ENCODE results near the gene TOPAZ1. TPM values are rescaled to one million over a fixed set of nuclear protein-coding genes. Genes with fewer than 3 reads are reported as not detected.

Gene TOPAZ1
- polyA plus RNA-seq, 3 donors: not detected

- Histone ChIP-seq H3K9ac (ENCODE audit: insufficient read depth, low read length, poor library complexity, severe bottlenecking) (no peak overlapping the region), H3K27ac (ENCODE audit: low read depth in 1 of 2, low read length in 2 of 2) (no peak overlapping the region), H3K27me3 (ENCODE audit: control insufficient read depth in 2 of 2, insufficient read depth in 2 of 2, low read length in 2 of 2) (no peaks in the 10 kb centered on the region), H3K36me3 (replicated peaks in 1 of 2; ENCODE audit: control insufficient read depth in 1 of 2, insufficient read depth in 2 of 2, low read length in 2 of 2) (no peaks in the 10 kb centered on the region), H3K4me1 (ENCODE audit: control insufficient read depth in 1 of 2, insufficient read depth in 2 of 2, low read length in 2 of 2) (peaks cover 4 to 11% of the 10 kb centered on the region in 2 donors), H3K4me3 (replicated peaks in 1 of 3; ENCODE audit: low read depth in 2 of 3, low read length in 3 of 3) (no peak overlapping the region), H2AFZ (ENCODE audit: insufficient read depth, low read depth, low read length, poor library complexity, severe bottlenecking) (no peak overlapping the region), H3K9me3 (replicated peaks in 1 of 2; ENCODE audit: control insufficient read depth in 1 of 2, insufficient read depth in 1 of 2, low read length in 2 of 2) (no peaks in the 10 kb centered on the region), H3K4me2 (replicated peaks; ENCODE audit: extremely low read depth, low read length, poor library complexity, severe bottlenecking) (no peak overlapping the region), H4K20me1 (ENCODE audit: insufficient read depth, low read length) (no peaks in the 10 kb centered on the region), H3K79me2 (ENCODE audit: insufficient read depth, low read length) (no peaks in the 10 kb centered on the region)
- no peak for TF ChIP-seq CTCF (IDR thresholded peaks at IDR 0.05)
- intact Hi-C loops (cut with micrococcal nuclease): no loop called here
- peaks cover 9% of the 10 kb centered on the region for H3K4me1 Mint-ChIP-seq
- no peak for DNase-seq
- peaks cover 0 to 9% (median 4%) of the 10 kb centered on the region in 7 donors for H3K9me3 Mint-ChIP-seq
- peaks cover 0 to 5% (median 2%) of the 10 kb centered on the region in 3 donors for H3K27me3 Mint-ChIP-seq (ENCODE audit: low read depth in 3 of 3)
- WGBS (ENCODE audit: insufficient coverage): no CpG with 5 or more reads among the region's 1 CpG
- no peak overlapping the region for H3K27ac Mint-ChIP-seq
- H3K4me3 Mint-ChIP-seq: no peak overlapping the region
- H3K36me3 Mint-ChIP-seq: no peaks in the 10 kb centered on the region
These were observed 36.2 kb downstream of the TOPAZ1 start for GRCh38 chr3:44277925-44278324.

DNA sequence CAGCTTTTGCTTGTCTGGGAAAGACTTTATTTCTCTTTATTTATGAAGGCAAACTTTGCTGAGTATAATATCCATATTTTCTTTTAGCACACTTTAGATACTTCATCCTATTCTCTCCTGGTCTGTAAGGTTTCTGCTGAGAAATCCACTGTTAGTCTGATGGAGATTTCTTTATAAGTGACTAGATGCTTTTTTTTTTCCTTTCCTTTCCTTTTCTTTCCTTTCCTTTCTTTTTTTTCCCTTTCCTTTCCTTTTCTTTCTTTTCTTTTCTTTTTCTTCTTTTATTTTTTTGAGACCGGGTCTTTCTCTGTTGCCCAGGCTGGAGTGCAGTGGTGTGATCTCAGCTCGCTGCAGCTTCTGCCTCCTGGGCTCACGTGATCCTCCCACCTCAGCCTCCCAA lies 38.4 kb downstream of the TOPAZ1 start:
- no peak overlapping the region for H3K4me2 ChIP-seq (replicated peaks; ENCODE audit: extremely low read depth, low read length, poor library complexity, severe bottlenecking)
- no peak for TF ChIP-seq CTCF (IDR thresholded peaks at IDR 0.05)
- Mint-ChIP-seq H3K9me3 (peaks cover 0 to 9% (median 4%) of the 10 kb centered on the region in 7 donors), H3K27ac (no peak overlapping the region), H3K4me3 (no peak overlapping the region), H3K36me3 (no peaks in the 10 kb centered on the region), H3K27me3 (ENCODE audit: low read depth in 3 of 3) (peaks cover 0 to 5% (median 2%) of the 10 kb centered on the region in 3 donors), H3K4me1 (peaks cover 13% of the 10 kb centered on the region)
- H4K20me1 ChIP-seq (ENCODE audit: insufficient read depth, low read length): no peaks in the 10 kb centered on the region
- H3K4me3 ChIP-seq (replicated peaks in 1 of 3; ENCODE audit: low read depth in 2 of 3, low read length in 3 of 3): no peak overlapping the region
- H3K79me2 ChIP-seq (ENCODE audit: insufficient read depth, low read length): no peaks in the 10 kb centered on the region
- no CpG with 5 or more reads among the region's 3 CpGs for WGBS (ENCODE audit: insufficient coverage)
- intact Hi-C loops (cut with micrococcal nuclease): no loop called here
- H3K27ac ChIP-seq (ENCODE audit: low read depth in 1 of 2, low read length in 2 of 2): no peak overlapping the region
- no peaks in the 10 kb centered on the region for H3K9me3 ChIP-seq (replicated peaks in 1 of 2; ENCODE audit: control insufficient read depth in 1 of 2, insufficient read depth in 1 of 2, low read length in 2 of 2)
- H3K9ac ChIP-seq (ENCODE audit: insufficient read depth, low read length, poor library complexity, severe bottlenecking): no peak overlapping the region
- DNase-seq: no peak
- H3K27me3 ChIP-seq (ENCODE audit: control insufficient read depth in 2 of 2, insufficient read depth in 2 of 2, low read length in 2 of 2): no peaks in the 10 kb centered on the region
- no peak overlapping the region for H2AFZ ChIP-seq (ENCODE audit: insufficient read depth, low read depth, low read length, poor library complexity, severe bottlenecking)
- H3K4me1 ChIP-seq (ENCODE audit: control insufficient read depth in 1 of 2, insufficient read depth in 2 of 2, low read length in 2 of 2): peaks cover 4 to 11% of the 10 kb centered on the region in 2 donors
- H3K36me3 ChIP-seq (replicated peaks in 1 of 2; ENCODE audit: control insufficient read depth in 1 of 2, insufficient read depth in 2 of 2, low read length in 2 of 2): no peaks in the 10 kb centered on the region
